Activated CD4-positive, alpha-beta memory T cell treated with anti-CD3 and anti-CD28 coated beads for 36 hours (primary cell): ENCODE data around the gene MSMO1. TPM values are rescaled to one million over a fixed set of nuclear protein-coding genes. Genes with fewer than 3 reads are reported as not detected.
A peak's percentile ranks its signal among the peaks of the same experiment; 100 is the strongest.

Source experiments
- CTCF ChIA-PET: fragments of 350-600 bp; sonication (Branson Sonifier 250); formaldehyde crosslinking; loops from one replicate; lab custom pipeline; 2021; ENCODE audit warnings: antibody characterized with exemption, inconsistent platforms; lab: Charles Lee
- POLR2A ChIA-PET: fragments of 350-600 bp; sonication (Branson Sonifier 250); formaldehyde crosslinking; loops from one replicate; lab custom pipeline; 2021; ENCODE audit warnings: antibody characterized with exemption; lab: Charles Lee
- DNase-seq: peaks from one replicate; pipeline ENCODE4 v3.0.0-alpha.2; 2020
- H3K27ac Mint-ChIP-seq: one replicate; pipeline ENCODE4 v1.8.0; 2021; ENCODE audit warnings: mixed read lengths
- H3K27me3 Mint-ChIP-seq: one replicate; pipeline ENCODE4 v1.8.0; 2021; ENCODE audit warnings: mixed read lengths
- H3K36me3 Mint-ChIP-seq: one replicate; pipeline ENCODE4 v1.8.0; 2021; ENCODE audit warnings: mixed read lengths
- H3K4me1 Mint-ChIP-seq: one replicate; pipeline ENCODE4 v1.8.0; 2021; ENCODE audit warnings: low read depth, mixed read lengths
- H3K4me3 Mint-ChIP-seq: one replicate; pipeline ENCODE4 v1.8.0; 2021; ENCODE audit warnings: mild to moderate bottlenecking, mixed read lengths
- H3K9me3 Mint-ChIP-seq: one replicate; pipeline ENCODE4 v1.8.0; 2021; ENCODE audit warnings: mixed read lengths
- intact Hi-C: fragments of 100-400 bp; cut with micrococcal nuclease; formaldehyde crosslinking; loops from one replicate; pipeline ENCODE4 v1.15.1; 2023
- total RNA-seq, 2 experiments: library from RNA; stranded (reverse); gene quantifications; one replicate each; pipeline ENCODE4 v1.2.3, GENCODE V29; 2021

Gene MSMO1
- total RNA-seq, 2 experiments from 2014 or later: 63.7 to 67.1 TPM

GRCh38 chr4:165299399-165300060 lies 27.9 kb upstream of the MSMO1 start:
- Mint-ChIP-seq H3K4me3 (no peak overlapping the region), H3K36me3 (peaks cover 27% of the 10 kb centered on the region), H3K27me3 (no peaks in the 10 kb centered on the region), H3K4me1 (peaks cover 22% of the 10 kb centered on the region), H3K27ac (no peak overlapping the region), H3K9me3 (no peaks in the 10 kb centered on the region)
- ChIA-PET POLR2A (no interaction called here), CTCF (no interaction called here)
- intact Hi-C loops: no loop called here
- DNase-seq: no peak

- ChIA-PET POLR2A (no interaction called here), CTCF (interaction anchor here (1.8 kb wide), 1 partner anchor 171 kb away, joined by 6 read pairs; no protein-coding TSS in a partner anchor)
- no peaks in the 10 kb centered on the region for H3K27me3 Mint-ChIP-seq
- H3K4me3 Mint-ChIP-seq: peak overlapping the region; percentile 58
- H3K27ac Mint-ChIP-seq: peak overlapping the region; percentile 34
- peaks cover 12% of the 10 kb centered on the region for H3K4me1 Mint-ChIP-seq
- peaks cover 24% of the 10 kb centered on the region for H3K36me3 Mint-ChIP-seq
- intact Hi-C loops: loop anchor here (1.0 kb wide), 1 partner anchor 25 kb away; the partner anchor contains the start of gene MSMO1
- no peaks in the 10 kb centered on the region for H3K9me3 Mint-ChIP-seq
- DNase-seq: peak; percentile 15
Measured at GRCh38 chr4:165301833-165302232, 25.6 kb upstream of the MSMO1 start.

- Mint-ChIP-seq H3K36me3 (peaks cover 21% of the 10 kb centered on the region), H3K27me3 (no peaks in the 10 kb centered on the region), H3K4me3 (no peak overlapping the region), H3K9me3 (no peaks in the 10 kb centered on the region), H3K27ac (no peak overlapping the region), H3K4me1 (peaks cover 12% of the 10 kb centered on the region)
- CTCF ChIA-PET: interaction anchor here (1.8 kb wide), 1 partner anchor 171 kb away, joined by 6 read pairs; no protein-coding TSS in a partner anchor
- POLR2A ChIA-PET: no interaction called here
- no peak for DNase-seq
- intact Hi-C loops: loop anchor here (1.0 kb wide), 1 partner anchor 25 kb away; the partner anchor contains the start of gene MSMO1
Measured at GRCh38 chr4:165302658-165303057, 24.8 kb upstream of the MSMO1 start.

- H3K27me3 Mint-ChIP-seq: no peaks in the 10 kb centered on the region
- POLR2A ChIA-PET: no interaction called here
- intact Hi-C loops: no loop called here
- H3K27ac Mint-ChIP-seq: no peak overlapping the region
- no peaks in the 10 kb centered on the region for H3K4me1 Mint-ChIP-seq
- CTCF ChIA-PET: no interaction called here
- no peaks in the 10 kb centered on the region for H3K9me3 Mint-ChIP-seq
- peaks cover 26% of the 10 kb centered on the region for H3K36me3 Mint-ChIP-seq
- DNase-seq: no peak
- H3K4me3 Mint-ChIP-seq: no peak overlapping the region
Measured at GRCh38 chr4:165308166-165308565, 19.3 kb upstream of the MSMO1 start.

GRCh38 chr4:165308606-165309005 lies 18.9 kb upstream of the MSMO1 start:
- Mint-ChIP-seq H3K27me3 (no peaks in the 10 kb centered on the region), H3K9me3 (no peaks in the 10 kb centered on the region), H3K36me3 (peaks cover 27% of the 10 kb centered on the region), H3K4me3 (no peak overlapping the region), H3K27ac (no peak overlapping the region), H3K4me1 (no peaks in the 10 kb centered on the region)
- ChIA-PET CTCF (no interaction called here), POLR2A (no interaction called here)
- intact Hi-C loops: no loop called here
- DNase-seq: no peak

GRCh38 chr4:165309456-165309855 lies 18.0 kb upstream of the MSMO1 start:
- intact Hi-C loops: no loop called here
- ChIA-PET POLR2A (no interaction called here), CTCF (no interaction called here)
- H3K9me3 Mint-ChIP-seq: no peaks in the 10 kb centered on the region
- H3K36me3 Mint-ChIP-seq: peaks cover 26% of the 10 kb centered on the region
- no peak overlapping the region for H3K27ac Mint-ChIP-seq
- DNase-seq: no peak
- no peaks in the 10 kb centered on the region for H3K4me1 Mint-ChIP-seq
- H3K4me3 Mint-ChIP-seq: no peak overlapping the region
- no peaks in the 10 kb centered on the region for H3K27me3 Mint-ChIP-seq

- Mint-ChIP-seq H3K36me3 (peaks cover 23% of the 10 kb centered on the region), H3K4me3 (no peak overlapping the region)
- CTCF ChIA-PET: no interaction called here
Measured at GRCh38 chr4:165312506-165312905, 15.0 kb upstream of the MSMO1 start.

GRCh38 chr4:165319030-165319429 lies 8.4 kb upstream of the MSMO1 start:
- DNase-seq: no peak
- Mint-ChIP-seq H3K4me3 (no peak overlapping the region), H3K27ac (no peak overlapping the region), H3K4me1 (no peaks in the 10 kb centered on the region), H3K36me3 (peaks cover 4% of the 10 kb centered on the region), H3K9me3 (no peaks in the 10 kb centered on the region), H3K27me3 (no peaks in the 10 kb centered on the region)
- ChIA-PET CTCF (no interaction called here), POLR2A (no interaction called here)
- intact Hi-C loops: no loop called here

More at GRCh38 chr4:165312506-165312905, 15.0 kb upstream of the MSMO1 start:
- Mint-ChIP-seq H3K4me1 (no peaks in the 10 kb centered on the region), H3K27ac (no peak overlapping the region), H3K27me3 (no peaks in the 10 kb centered on the region), H3K9me3 (no peaks in the 10 kb centered on the region)
- POLR2A ChIA-PET: no interaction called here
- no peak for DNase-seq
- intact Hi-C loops: no loop called here

- Mint-ChIP-seq H3K36me3 (peaks cover 4% of the 10 kb centered on the region), H3K27ac (no peak overlapping the region), H3K27me3 (no peaks in the 10 kb centered on the region), H3K4me3 (no peak overlapping the region), H3K4me1 (no peaks in the 10 kb centered on the region), H3K9me3 (no peaks in the 10 kb centered on the region)
- DNase-seq: no peak
- POLR2A ChIA-PET: no interaction called here
- CTCF ChIA-PET: no interaction called here
- intact Hi-C loops: no loop called here
Measured at GRCh38 chr4:165319509-165319908, 8.0 kb upstream of the MSMO1 start.

- DNase-seq: no peak
- Mint-ChIP-seq H3K27me3 (no peaks in the 10 kb centered on the region), H3K4me3 (no peak overlapping the region), H3K27ac (no peak overlapping the region), H3K4me1 (peaks cover 13% of the 10 kb centered on the region), H3K36me3 (no peaks in the 10 kb centered on the region), H3K9me3 (no peaks in the 10 kb centered on the region)
- intact Hi-C loops: no loop called here
- POLR2A ChIA-PET: no interaction called here
- CTCF ChIA-PET: interaction anchor here (0.7 kb wide), 1 partner anchor 19 kb away, joined by 3 read pairs; no protein-coding TSS in a partner anchor
Measured at GRCh38 chr4:165324236-165324917, 3.1 kb upstream of the MSMO1 start.

GRCh38 chr4:165324918-165325304 lies 2.6 kb upstream of the MSMO1 start:
- ChIA-PET CTCF (no interaction called here), POLR2A (no interaction called here)
- Mint-ChIP-seq H3K9me3 (no peaks in the 10 kb centered on the region), H3K4me3 (no peak overlapping the region), H3K27me3 (no peaks in the 10 kb centered on the region), H3K36me3 (peaks cover 3% of the 10 kb centered on the region), H3K4me1 (peaks cover 13% of the 10 kb centered on the region), H3K27ac (no peak overlapping the region)
- intact Hi-C loops: no loop called here
- no peak for DNase-seq

GRCh38 chr4:165325732-165326512 lies 1.5 kb upstream of the MSMO1 start:
- DNase-seq: peak; percentile 32
- H3K27me3 Mint-ChIP-seq: no peaks in the 10 kb centered on the region
- H3K27ac Mint-ChIP-seq: peak overlapping the region; percentile 77
- peaks cover 21% of the 10 kb centered on the region for H3K4me1 Mint-ChIP-seq
- no peaks in the 10 kb centered on the region for H3K9me3 Mint-ChIP-seq
- ChIA-PET POLR2A (no interaction called here), CTCF (interaction anchor here (0.6 to 1.9 kb wide), 3 partner anchors 136 to 213 kb away, joined by 3 to 12 read pairs (median 8); partner anchors contain the start of gene TMEM192)
- peaks cover 10% of the 10 kb centered on the region for H3K36me3 Mint-ChIP-seq
- intact Hi-C loops: loop anchor here (2.0 kb wide), 3 partner anchors 77 to 369 kb away; no protein-coding TSS in a partner anchor
- peak overlapping the region; percentile 9 for H3K4me3 Mint-ChIP-seq
